BJ (cell line): ENCODE data around the gene SPRY4. TPM values are rescaled to one million over a fixed set of nuclear protein-coding genes. Genes with fewer than 3 reads are reported as not detected.

Experiments
- CTCF ChIA-PET: fragments of 350-600 bp; formaldehyde crosslinking; extraction: SDS; loops from one replicate; lab custom pipeline; 2021; ENCODE audit warnings: antibody characterized with exemption, inconsistent platforms; lab: Yijun Ruan, JAX
- POLR2A ChIA-PET: fragments of 300-600 bp; sonication (Branson Sonifier 250); formaldehyde crosslinking; extraction: SDS; loops from one replicate; lab custom pipeline; 2021; ENCODE audit warnings: antibody characterized with exemption; lab: Charles Lee
- DNase-seq: peaks from one replicate; pipeline ENCODE4 v3.0.0-alpha.2; 2011; ENCODE audit warnings: low read depth
- H3K27me3 ChIP-seq: 2 replicates; pipeline ENCODE4 v1.6.0; 2011; ENCODE audit warnings: low read length; ENCODE audit not compliant: control insufficient read depth, insufficient read depth
- H3K36me3 ChIP-seq: 2 replicates; pipeline ENCODE4 v1.5.1; 2011; ENCODE audit warnings: low read length; ENCODE audit not compliant: control insufficient read depth, insufficient read depth
- H3K4me3 ChIP-seq: 2 replicates; pipeline ENCODE4 v1.5.1; 2011; ENCODE audit warnings: low read depth, mild to moderate bottlenecking, control low read depth, low read length
- polyA minus RNA-seq: library from RNA; depleted of rRNA, polyadenylated mRNA; stranded (reverse); fragments of >200 nt; gene quantifications from 2 replicates; pipeline ENCODE4 v1.2.3, GENCODE V29; 2011; rRNA and poly(A)+ RNA removed
- polyA plus RNA-seq: library from polyadenylated mRNA; depleted of rRNA; stranded (reverse); fragments of >200 nt; gene quantifications from 2 replicates; pipeline ENCODE4 v1.2.3, GENCODE V29; 2011; rRNA removed
- TF ChIP-seq, protein P1 (sequence below): IDR thresholded peaks from 2 replicates; pipeline ENCODE4 v1.5.1; 2011; ENCODE audit warnings: low read depth, mild to moderate bottlenecking, control low read depth, inconsistent platforms, low read length, moderate library complexity; ENCODE audit not compliant: insufficient read depth

Gene SPRY4, protein sequence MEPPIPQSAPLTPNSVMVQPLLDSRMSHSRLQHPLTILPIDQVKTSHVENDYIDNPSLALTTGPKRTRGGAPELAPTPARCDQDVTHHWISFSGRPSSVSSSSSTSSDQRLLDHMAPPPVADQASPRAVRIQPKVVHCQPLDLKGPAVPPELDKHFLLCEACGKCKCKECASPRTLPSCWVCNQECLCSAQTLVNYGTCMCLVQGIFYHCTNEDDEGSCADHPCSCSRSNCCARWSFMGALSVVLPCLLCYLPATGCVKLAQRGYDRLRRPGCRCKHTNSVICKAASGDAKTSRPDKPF
- 7.2 and 13.0 TPM in 2 replicates for polyA plus RNA-seq
- 16.0 and 19.1 TPM in 2 replicates for polyA minus RNA-seq

GRCh38 chr5:142324871-142325724 lies at the start of gene SPRY4:
Gene SPRY4, minus strand, starts transcription at chr5:142325021. Its CDS starts 9,913 bp downstream, at chr5:142315108.
- POLR2A ChIA-PET = interaction anchor here (0.6 to 1.6 kb wide), 3 partner anchors 32 to 346 kb away, joined by 3 to 14 read pairs (median 5); no protein-coding TSS in a partner anchor
- CTCF ChIA-PET = interaction anchor here (0.6 to 4.3 kb wide), 13 partner anchors 9 to 339 kb away, joined by 3 to 32 read pairs (median 3); no protein-coding TSS in a partner anchor
- TF ChIP-seq, protein P1, sequence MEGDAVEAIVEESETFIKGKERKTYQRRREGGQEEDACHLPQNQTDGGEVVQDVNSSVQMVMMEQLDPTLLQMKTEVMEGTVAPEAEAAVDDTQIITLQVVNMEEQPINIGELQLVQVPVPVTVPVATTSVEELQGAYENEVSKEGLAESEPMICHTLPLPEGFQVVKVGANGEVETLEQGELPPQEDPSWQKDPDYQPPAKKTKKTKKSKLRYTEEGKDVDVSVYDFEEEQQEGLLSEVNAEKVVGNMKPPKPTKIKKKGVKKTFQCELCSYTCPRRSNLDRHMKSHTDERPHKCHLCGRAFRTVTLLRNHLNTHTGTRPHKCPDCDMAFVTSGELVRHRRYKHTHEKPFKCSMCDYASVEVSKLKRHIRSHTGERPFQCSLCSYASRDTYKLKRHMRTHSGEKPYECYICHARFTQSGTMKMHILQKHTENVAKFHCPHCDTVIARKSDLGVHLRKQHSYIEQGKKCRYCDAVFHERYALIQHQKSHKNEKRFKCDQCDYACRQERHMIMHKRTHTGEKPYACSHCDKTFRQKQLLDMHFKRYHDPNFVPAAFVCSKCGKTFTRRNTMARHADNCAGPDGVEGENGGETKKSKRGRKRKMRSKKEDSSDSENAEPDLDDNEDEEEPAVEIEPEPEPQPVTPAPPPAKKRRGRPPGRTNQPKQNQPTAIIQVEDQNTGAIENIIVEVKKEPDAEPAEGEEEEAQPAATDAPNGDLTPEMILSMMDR = peak; percentile 4; the same call in 1 of the 2 replicates
- no peaks in the 10 kb centered on the region for H3K27me3 ChIP-seq
- peak within 1 kb of the TSS; percentile 93 for H3K4me3 ChIP-seq
- no peaks in the 10 kb centered on the region for H3K36me3 ChIP-seq
- peak; percentile 87 for DNase-seq

DNA sequence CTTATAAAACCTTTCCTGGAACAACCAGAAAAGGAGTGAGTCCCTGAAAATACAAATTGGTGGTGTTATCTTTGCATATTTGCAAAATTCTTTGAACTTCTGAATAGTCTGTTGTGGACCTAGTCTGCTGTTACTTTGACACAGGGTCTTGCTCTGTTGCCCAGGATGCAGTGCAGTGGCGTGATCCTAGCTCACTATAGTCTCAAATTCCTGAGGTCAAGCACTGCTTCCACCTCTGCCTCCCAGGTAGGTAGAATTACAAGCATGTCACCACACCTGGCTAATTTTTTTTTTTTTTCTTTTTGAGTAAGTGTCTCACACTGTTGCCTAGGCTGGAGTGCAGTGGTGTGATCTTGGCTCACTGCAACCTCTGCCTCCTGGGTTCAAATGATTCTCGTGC lies 43.7 kb upstream of the SPRY4 start:
- no peak overlapping the region for H3K4me3 ChIP-seq
- H3K27me3 ChIP-seq = no peaks in the 10 kb centered on the region
- POLR2A ChIA-PET = no interaction called here
- DNase-seq = no peak
- CTCF ChIA-PET = interaction anchor here (0.7 to 1.2 kb wide), 2 partner anchors 17 to 191 kb away, joined by 3 read pairs; no protein-coding TSS in a partner anchor
- TF ChIP-seq, protein P1 = no peak
- no peaks in the 10 kb centered on the region; the same call in 1 of the 2 replicates for H3K36me3 ChIP-seq

GRCh38 chr5:142366007-142366406 lies 41.2 kb upstream of the SPRY4 start:
- ChIA-PET POLR2A (no interaction called here), CTCF (no interaction called here)
- DNase-seq = no peak

GRCh38 chr5:142364251-142365145 lies 39.7 kb upstream of the SPRY4 start:
- H3K36me3 ChIP-seq = no peaks in the 10 kb centered on the region; the same call in 1 of the 2 replicates
- no peak for DNase-seq
- POLR2A ChIA-PET = no interaction called here
- no peak overlapping the region for H3K4me3 ChIP-seq
- no peaks in the 10 kb centered on the region for H3K27me3 ChIP-seq
- TF ChIP-seq, protein P1 = no peak
- CTCF ChIA-PET = no interaction called here

More at GRCh38 chr5:142366007-142366406, 41.2 kb upstream of the SPRY4 start:
- H3K36me3 ChIP-seq = no peaks in the 10 kb centered on the region; the same call in 1 of the 2 replicates
- TF ChIP-seq, protein P1 = no peak
- no peak overlapping the region for H3K4me3 ChIP-seq
- H3K27me3 ChIP-seq = no peaks in the 10 kb centered on the region
